Activated CD8-positive, alpha-beta memory T cell treated with anti-CD3 and anti-CD28 coated beads, Interleukin-2, amount 50 U/mL, for 4 hours (primary cell): ENCODE results near the gene TRIM56.

Source experiments
- DNase-seq: peaks from one replicate; pipeline ENCODE4 v3.0.0-alpha.2; 2020

The TRIM56 gene

DNA sequence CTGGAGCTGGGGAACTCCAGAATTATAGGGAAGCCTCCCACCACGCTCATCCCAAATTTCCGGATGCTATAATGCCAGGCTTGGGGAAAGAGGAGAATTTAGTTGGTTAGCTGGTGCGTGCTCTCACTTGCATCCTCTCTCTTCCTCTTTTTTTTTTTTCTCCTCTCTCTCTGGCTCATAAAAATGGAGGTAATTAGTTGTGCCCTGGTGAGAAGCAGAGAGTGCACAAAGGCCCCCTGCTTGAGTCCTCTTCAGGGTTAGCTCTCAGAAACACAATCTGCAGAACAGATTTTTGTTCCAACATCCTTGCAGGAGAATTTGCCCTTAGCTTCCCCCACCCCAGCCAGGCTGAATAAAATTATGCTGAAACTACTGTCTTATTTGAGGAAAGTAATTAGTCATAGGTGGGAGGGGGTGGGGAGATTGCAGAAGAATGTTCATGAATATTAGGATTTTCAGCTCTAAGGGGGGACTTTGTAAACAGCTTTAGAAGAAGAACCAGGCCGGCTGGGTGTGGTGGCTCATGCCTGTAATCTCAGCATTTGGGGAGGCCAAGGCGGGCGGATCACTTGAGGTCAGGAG, 49.2 kb downstream of the TRIM56 start:
- DNase-seq = no peak

GRCh38 chr7:101137651-101138212, 52.5 kb downstream of the TRIM56 start:
- no peak for DNase-seq

GRCh38 chr7:101138213-101138870, 53.1 kb downstream of the TRIM56 start:
- peak; percentile 87 for DNase-seq

GRCh38 chr7:101140339-101140699, 55.0 kb downstream of the TRIM56 start:
- no peak for DNase-seq

GRCh38 chr7:101140746-101141382, 55.6 kb downstream of the TRIM56 start:
- no peak for DNase-seq
